ENCODE data around the gene TTC28. TPM values are rescaled to one million over a fixed set of nuclear protein-coding genes. Genes with fewer than 3 reads are reported as not detected.
"Not testable (repeated sequence)": the region's sequence is repeated elsewhere in the genome, so short reads cannot be mapped to it uniquely, and the experiment has no call there.

Gene TTC28
- 22.9 and 31.4 TPM in 2 replicates for total RNA-seq
- 8.2 and 8.6 TPM in 2 replicates for polyA plus RNA-seq
- polyA plus RNA-seq (2012): 10.6 and 15.9 TPM in 2 replicates
- 66.5 and 103 TPM in 2 replicates for polyA minus RNA-seq (ENCODE audit: low replicate concordance)

DNA sequence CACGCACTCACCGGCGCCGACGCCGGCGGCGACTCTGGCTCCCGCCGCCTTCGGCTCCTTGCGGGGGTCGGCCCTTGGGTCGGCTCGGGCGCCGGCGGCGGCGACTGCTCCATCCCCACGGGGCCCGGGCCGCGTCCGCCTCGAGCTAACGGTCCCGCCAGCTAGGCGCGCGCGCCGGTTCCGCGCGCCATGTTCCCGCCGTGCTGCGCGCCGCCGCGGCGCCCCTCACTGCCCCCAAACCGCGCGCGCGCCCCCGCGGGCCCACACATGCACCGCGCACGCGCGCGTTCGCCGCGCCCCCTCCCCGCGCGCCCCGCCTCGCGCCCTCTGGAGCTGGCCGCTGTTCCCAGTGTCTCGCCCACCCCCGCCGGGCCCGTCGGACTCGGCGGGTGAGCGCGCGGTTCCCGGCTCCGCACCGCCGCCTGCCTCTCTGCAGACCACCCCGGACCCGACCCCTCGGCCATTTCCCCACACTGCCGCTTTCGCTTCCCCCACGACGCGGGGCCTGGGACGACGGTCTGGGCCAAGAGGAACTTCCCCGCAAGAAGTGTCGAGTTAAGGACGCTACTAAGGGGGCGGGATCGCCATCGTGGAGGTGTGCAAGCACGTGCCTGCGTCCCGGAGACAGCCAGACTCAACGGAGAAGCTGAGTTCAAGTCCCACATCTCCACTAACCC is at the start of gene TTC28:
Gene TTC28, minus strand, starts transcription at position 230 of the 677 bp plus-strand sequence. Its CDS starts 117 bp downstream, at position 113.
- H2AFZ ChIP-seq (ENCODE audit: low read length): peak within 1 kb of the TSS; percentile 90
- H3K9me3 ChIP-seq (ENCODE audit: control insufficient read depth, insufficient read depth, low read depth, low read length); H3K4me1 ChIP-seq (ENCODE audit: control insufficient read depth, extremely low read depth, insufficient read depth, low read length); H3K79me2 ChIP-seq (ENCODE audit: control insufficient read depth, insufficient read depth, low read length); H4K20me1 ChIP-seq (ENCODE audit: control insufficient read depth, extremely low read depth, insufficient read depth, low read length); H3K27me3 ChIP-seq (ENCODE audit: control insufficient read depth, insufficient read depth, low read length); H3K36me3 ChIP-seq (ENCODE audit: control insufficient read depth, insufficient read depth, low read length): not testable (repeated sequence)
- peak within 1 kb of the TSS; percentile 87 for H3K4me2 ChIP-seq (ENCODE audit: extremely low read depth, insufficient read depth, low read length)
- peak within 1 kb of the TSS; percentile 61 for H3K27ac ChIP-seq (ENCODE audit: insufficient read depth, low read length)
- DNase-seq (ENCODE audit: low read depth in 2 of 2): peak; percentile 73 to 74
- H3K4me3 ChIP-seq (replicated peaks in 1 of 4; ENCODE audit: control extremely low read depth in 1 of 4, insufficient read depth in 1 of 4, low read depth in 3 of 4, low read length in 4 of 4): peak within 1 kb of the TSS; percentile 69 to 90 (median 79)
- H3K9ac ChIP-seq (ENCODE audit: insufficient read depth, low read length): peak within 1 kb of the TSS; percentile 77

DNA sequence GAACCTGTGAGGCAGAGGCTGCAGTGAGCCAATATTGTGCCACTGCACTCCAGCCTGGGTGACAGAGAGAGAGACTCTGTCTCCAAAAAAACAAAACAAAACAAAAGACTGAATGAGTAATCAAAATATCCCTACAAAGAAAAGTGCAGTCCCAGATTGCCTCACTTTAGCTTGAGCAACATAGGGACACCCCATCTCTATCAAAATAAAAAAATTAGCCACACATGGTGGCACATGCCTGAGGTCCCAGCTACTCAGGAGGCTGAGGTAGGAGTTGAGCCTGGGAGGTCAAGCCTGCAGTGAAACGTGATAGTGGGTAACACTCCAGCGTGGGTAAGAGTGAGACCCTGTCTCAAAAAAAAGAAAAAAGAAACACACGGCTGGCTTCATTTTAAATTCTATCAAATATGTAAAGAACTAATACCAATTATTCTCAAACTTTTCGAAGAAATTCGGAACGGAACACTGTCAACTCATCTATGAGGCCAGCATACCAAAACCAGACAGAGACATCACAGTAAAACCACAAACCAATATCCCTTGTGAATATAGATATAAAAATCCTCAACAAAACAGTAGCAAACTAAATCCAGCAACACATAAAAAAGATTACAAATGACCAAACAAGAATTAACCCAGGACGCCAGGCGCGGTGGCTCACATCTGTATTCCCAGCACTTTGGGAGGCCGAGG is 49.1 kb upstream of the TTC28 start:
- no peaks in the 10 kb centered on the region for H3K9me3 ChIP-seq (ENCODE audit: control insufficient read depth, insufficient read depth, low read depth, low read length)
- TF ChIP-seq, protein P1, sequence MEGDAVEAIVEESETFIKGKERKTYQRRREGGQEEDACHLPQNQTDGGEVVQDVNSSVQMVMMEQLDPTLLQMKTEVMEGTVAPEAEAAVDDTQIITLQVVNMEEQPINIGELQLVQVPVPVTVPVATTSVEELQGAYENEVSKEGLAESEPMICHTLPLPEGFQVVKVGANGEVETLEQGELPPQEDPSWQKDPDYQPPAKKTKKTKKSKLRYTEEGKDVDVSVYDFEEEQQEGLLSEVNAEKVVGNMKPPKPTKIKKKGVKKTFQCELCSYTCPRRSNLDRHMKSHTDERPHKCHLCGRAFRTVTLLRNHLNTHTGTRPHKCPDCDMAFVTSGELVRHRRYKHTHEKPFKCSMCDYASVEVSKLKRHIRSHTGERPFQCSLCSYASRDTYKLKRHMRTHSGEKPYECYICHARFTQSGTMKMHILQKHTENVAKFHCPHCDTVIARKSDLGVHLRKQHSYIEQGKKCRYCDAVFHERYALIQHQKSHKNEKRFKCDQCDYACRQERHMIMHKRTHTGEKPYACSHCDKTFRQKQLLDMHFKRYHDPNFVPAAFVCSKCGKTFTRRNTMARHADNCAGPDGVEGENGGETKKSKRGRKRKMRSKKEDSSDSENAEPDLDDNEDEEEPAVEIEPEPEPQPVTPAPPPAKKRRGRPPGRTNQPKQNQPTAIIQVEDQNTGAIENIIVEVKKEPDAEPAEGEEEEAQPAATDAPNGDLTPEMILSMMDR (conservative IDR thresholded peaks at IDR 0.05 in 1 of 2, IDR thresholded peaks at IDR 0.05 in 1 of 2; ENCODE audit: low read depth in 1 of 2, low read length in 2 of 2): no peak
- no peak for TF ChIP-seq EZH2 (IDR thresholded peaks at IDR 0.05; ENCODE audit: low read length, missing control alignments)
- H3K27ac ChIP-seq (ENCODE audit: insufficient read depth, low read length): no peak overlapping the region
- H3K4me3 ChIP-seq (replicated peaks in 1 of 4; ENCODE audit: control extremely low read depth in 1 of 4, insufficient read depth in 1 of 4, low read depth in 3 of 4, low read length in 4 of 4): no peak overlapping the region
- H3K4me2 ChIP-seq (ENCODE audit: extremely low read depth, insufficient read depth, low read length): no peak overlapping the region
- DNase-seq (ENCODE audit: low read depth in 2 of 2): no peak
- no peaks in the 10 kb centered on the region for H3K27me3 ChIP-seq (ENCODE audit: control insufficient read depth, insufficient read depth, low read length)
- H3K4me1 ChIP-seq (ENCODE audit: control insufficient read depth, extremely low read depth, insufficient read depth, low read length): no peaks in the 10 kb centered on the region
- no peaks in the 10 kb centered on the region for H3K36me3 ChIP-seq (ENCODE audit: control insufficient read depth, insufficient read depth, low read length)
- no peaks in the 10 kb centered on the region for H3K79me2 ChIP-seq (ENCODE audit: control insufficient read depth, insufficient read depth, low read length)
- no peak overlapping the region for H2AFZ ChIP-seq (ENCODE audit: low read length)
- no peaks in the 10 kb centered on the region for H4K20me1 ChIP-seq (ENCODE audit: control insufficient read depth, extremely low read depth, insufficient read depth, low read length)
- no peak overlapping the region for H3K9ac ChIP-seq (ENCODE audit: insufficient read depth, low read length)

DNA sequence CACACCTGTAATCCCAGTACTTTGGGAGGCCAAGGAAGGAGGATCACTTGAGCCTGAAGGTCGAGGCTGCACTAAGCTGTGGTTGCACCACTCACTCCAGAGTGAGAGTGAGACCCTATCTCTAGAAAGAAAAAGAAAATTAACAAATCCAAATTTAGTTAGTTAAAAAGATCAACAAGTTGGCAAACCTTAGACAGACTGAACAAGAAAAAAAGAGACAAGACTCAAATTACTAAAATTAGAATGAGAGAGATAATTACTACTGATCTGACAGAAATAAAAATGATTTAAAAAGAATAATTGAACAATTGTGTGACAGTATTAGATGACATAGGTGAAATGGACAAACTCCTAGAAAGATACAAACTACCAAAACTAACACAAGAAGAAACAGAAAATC is 48.4 kb upstream of the TTC28 start:
- Histone ChIP-seq H3K4me1 (ENCODE audit: control insufficient read depth, extremely low read depth, insufficient read depth, low read length) (no peaks in the 10 kb centered on the region), H3K4me2 (ENCODE audit: extremely low read depth, insufficient read depth, low read length) (no peak overlapping the region), H2AFZ (ENCODE audit: low read length) (no peak overlapping the region), H3K27me3 (ENCODE audit: control insufficient read depth, insufficient read depth, low read length) (no peaks in the 10 kb centered on the region), H3K4me3 (replicated peaks in 1 of 4; ENCODE audit: control extremely low read depth in 1 of 4, insufficient read depth in 1 of 4, low read depth in 3 of 4, low read length in 4 of 4) (no peak overlapping the region), H3K36me3 (ENCODE audit: control insufficient read depth, insufficient read depth, low read length) (no peaks in the 10 kb centered on the region), H3K79me2 (ENCODE audit: control insufficient read depth, insufficient read depth, low read length) (no peaks in the 10 kb centered on the region), H3K27ac (ENCODE audit: insufficient read depth, low read length) (no peak overlapping the region), H3K9ac (ENCODE audit: insufficient read depth, low read length) (no peak overlapping the region), H3K9me3 (ENCODE audit: control insufficient read depth, insufficient read depth, low read depth, low read length) (no peaks in the 10 kb centered on the region), H4K20me1 (ENCODE audit: control insufficient read depth, extremely low read depth, insufficient read depth, low read length) (no peaks in the 10 kb centered on the region)
- TF ChIP-seq, protein P1 (conservative IDR thresholded peaks at IDR 0.05 in 1 of 2, IDR thresholded peaks at IDR 0.05 in 1 of 2; ENCODE audit: low read depth in 1 of 2, low read length in 2 of 2): no peak
- TF ChIP-seq EZH2 (IDR thresholded peaks at IDR 0.05; ENCODE audit: low read length, missing control alignments): no peak
- no peak for DNase-seq (ENCODE audit: low read depth in 2 of 2)
